HCT116 (cell line): ENCODE data around the gene SLC22A5. TPM values are rescaled to one million over a fixed set of nuclear protein-coding genes. Genes with fewer than 3 reads are reported as not detected.

ENCODE experiments used
- ATAC-seq: fragments of 200-7000 bp; cut with Tn5 transposase; 2 replicates; pipeline ENCODE4 v1.9.1; 2020; ENCODE audit warnings: mild to moderate bottlenecking, moderate library complexity
- BruUV-seq: library from RNA; stranded (reverse); fragments of 400-500 nt; replicated peaks from 2 replicates; lab custom pipeline; 2021; lab: Mats Ljungman, UMichigan
- CTCF ChIA-PET: fragments of 300-600 bp; sonication (Branson Sonifier 250); formaldehyde crosslinking; loops from one replicate; lab custom pipeline; 2021; ENCODE audit warnings: antibody characterized with exemption; lab: Charles Lee
- POLR2A ChIA-PET: fragments of 300-600, 350-600 bp; sonication (Branson Sonifier 250); formaldehyde crosslinking; loops from one replicate; lab custom pipeline; 2021; ENCODE audit warnings: antibody characterized with exemption; lab: Charles Lee
- RAD21 ChIA-PET, 2 experiments: fragments of 300-600 bp; sonication (Branson Sonifier 250); formaldehyde crosslinking; loops; one replicate each; lab custom pipeline; 2023; ENCODE audit warnings: low total read pairs in 2 of 2; ENCODE audit not compliant: uncharacterized antibody in 2 of 2, unreplicated experiment in 2 of 2, low non-redundant PET in 1 of 2; lab: Charles Lee
- DNase-seq: peaks from one replicate; pipeline ENCODE4 v3.0.0-alpha.2; 2010; ENCODE audit warnings: low read depth, low spot score
- H2AFZ ChIP-seq: fragments of 200-600 bp; shearing (Covaris generic), sonication (generic); 2 replicates; pipeline ENCODE4 v1.6.1; 2017; ENCODE audit warnings: low read depth, mixed run types, mixed read lengths, antibody characterized with exemption, low read length; ENCODE audit not compliant: poor library complexity, severe bottlenecking
- H3K27ac ChIP-seq: 2 replicates; pipeline ENCODE4 v1.5.1; 2012; ENCODE audit warnings: low read depth, low read length
- H3K27me3 ChIP-seq: fragments of 200-600 bp; sonication (generic); 2 replicates; pipeline ENCODE4 v1.6.1; 2016; ENCODE audit warnings: mixed run types, low read length, mixed read lengths; ENCODE audit not compliant: insufficient read depth
- H3K36me3 ChIP-seq, 2 experiments: fragments of 200-500 bp in 1 of 2; fragments of 200-600 bp in 1 of 2; sonication (Bioruptor generic) in 1 of 2; sonication (generic) in 1 of 2; 2 replicates each; pipeline versions ENCODE4 v1.5.1 to v1.6.1; 2014 to 2016; ENCODE audit warnings: low read length in 2 of 2, inconsistent platforms in 1 of 2, mixed read lengths in 1 of 2, mixed run types in 1 of 2; ENCODE audit not compliant: insufficient read depth in 2 of 2, control insufficient read depth in 1 of 2
- H3K4me1 ChIP-seq, 2 experiments: fragments of 200-600 bp in 1 of 2; sonication (generic) in 1 of 2; 2 replicates each; pipeline versions ENCODE4 v1.5.1 to v1.6.1; 2012 to 2017; ENCODE audit warnings: low read length in 2 of 2, inconsistent platforms in 1 of 2, mild to moderate bottlenecking in 1 of 2, mixed read lengths in 1 of 2, mixed run types in 1 of 2, moderate library complexity in 1 of 2; ENCODE audit not compliant: insufficient read depth in 2 of 2, control insufficient read depth in 1 of 2
- H3K4me2 ChIP-seq: fragments of 200-600 bp; sonication (generic); 2 replicates; pipeline ENCODE4 v1.6.1; 2017; ENCODE audit warnings: mixed run types, low read length, mixed read lengths
- H3K4me3 ChIP-seq, 2 experiments: fragments of 200-600 bp in 1 of 2; sonication (generic) in 1 of 2; replicated peaks in 1 of 2; 2 replicates each; pipeline ENCODE4 v1.5.1; 2011 to 2016; ENCODE audit warnings: low read length in 2 of 2, control low read depth in 1 of 2, low read depth in 1 of 2, mild to moderate bottlenecking in 1 of 2, mixed read lengths in 1 of 2, mixed run types in 1 of 2
- H3K79me2 ChIP-seq: fragments of 200-600 bp; sonication (generic); 2 replicates; pipeline ENCODE4 v1.6.1; 2017; ENCODE audit warnings: mild to moderate bottlenecking, mixed run types, low read length, moderate library complexity, mixed read lengths; ENCODE audit not compliant: insufficient read depth
- H3K9ac ChIP-seq: fragments of 200-600 bp; sonication (generic); 2 replicates; pipeline ENCODE4 v1.6.1; 2016; ENCODE audit warnings: low read length, mixed read lengths
- H3K9me2 ChIP-seq: fragments of 200-600 bp; sonication (generic), shearing (Covaris generic); 2 replicates; pipeline ENCODE4 v1.6.1; 2017; ENCODE audit warnings: mixed run types, mild to moderate bottlenecking, moderate library complexity; ENCODE audit not compliant: insufficient read depth
- H3K9me3 ChIP-seq, 2 experiments: fragments of 200-500 bp in 1 of 2; fragments of 200-600 bp in 1 of 2; sonication (Bioruptor generic) in 1 of 2; sonication (generic) in 1 of 2; 2 replicates each; pipeline ENCODE4 v1.6.1; 2014 to 2017; ENCODE audit warnings: low read length in 2 of 2, mixed read lengths in 2 of 2, inconsistent platforms in 1 of 2, low read depth in 1 of 2, mild to moderate bottlenecking in 1 of 2, mixed run types in 1 of 2, moderate library complexity in 1 of 2; ENCODE audit not compliant: control insufficient read depth in 1 of 2, insufficient read depth in 1 of 2
- H4K20me1 ChIP-seq: fragments of 200-600 bp; sonication (generic), shearing (Covaris generic); 2 replicates; pipeline ENCODE4 v1.6.1; 2017; ENCODE audit warnings: mixed run types, mild to moderate bottlenecking, moderate library complexity; ENCODE audit not compliant: insufficient read depth
- CBX3 ChIP-seq: IDR thresholded peaks from 2 replicates; pipeline ENCODE4 v1.6.1; 2012; ENCODE audit warnings: low read depth
- CEBPB ChIP-seq: IDR thresholded peaks from 2 replicates; pipeline ENCODE4 v1.6.1; 2012; ENCODE audit warnings: low read depth
- EGR1 ChIP-seq: IDR thresholded peaks from 2 replicates; pipeline ENCODE4 v1.6.1; 2012; ENCODE audit warnings: low read depth
- EZH2 ChIP-seq: fragments of 200-600 bp; sonication (generic); IDR thresholded peaks from 2 replicates; pipeline ENCODE4 v1.6.1; 2017; ENCODE audit warnings: antibody characterized with exemption, mixed run types
- FOSL1 ChIP-seq: IDR thresholded peaks from 2 replicates; pipeline ENCODE4 v1.6.1; 2012; ENCODE audit warnings: low read depth
- JUND ChIP-seq: IDR thresholded peaks from 2 replicates; pipeline ENCODE4 v1.6.1; 2012
- POLR2A ChIP-seq: IDR thresholded peaks from 2 replicates; pipeline ENCODE4 v1.7.0; 2011; ENCODE audit warnings: borderline replicate concordance; ENCODE audit not compliant: insufficient read depth, insufficient read length; ENCODE audit errors: extremely low read depth
- POLR2AphosphoS5 ChIP-seq: IDR thresholded peaks from 2 replicates; pipeline ENCODE4 v1.6.1; 2011; ENCODE audit warnings: mild to moderate bottlenecking, low read depth, low read length, moderate library complexity
- RAD21 ChIP-seq: IDR thresholded peaks from 2 replicates; pipeline ENCODE4 v1.6.1; 2012; ENCODE audit warnings: low read depth, mild to moderate bottlenecking
- SIN3A ChIP-seq: IDR thresholded peaks from 2 replicates; pipeline ENCODE4 v1.6.1; 2012; ENCODE audit warnings: low read depth
- TCF7L2 ChIP-seq: IDR thresholded peaks from 2 replicates; pipeline ENCODE4 v1.7.0; 2011; ENCODE audit warnings: borderline replicate concordance, inconsistent platforms; ENCODE audit not compliant: insufficient read depth, insufficient read length; ENCODE audit errors: extremely low read depth
- ZBTB33 ChIP-seq: IDR thresholded peaks from 2 replicates; pipeline ENCODE4 v1.6.1; 2011; ENCODE audit warnings: mild to moderate bottlenecking, low read length, moderate library complexity; ENCODE audit not compliant: insufficient replicate concordance; ENCODE audit errors: extremely low read depth
- ZFX ChIP-seq: fragments of 450-650 bp; IDR thresholded peaks from 2 replicates; pipeline ENCODE4 v1.6.1; 2017
- ZNF274 ChIP-seq: fragments of 200-500 bp; sonication (Bioruptor generic); IDR thresholded peaks from 2 replicates; pipeline ENCODE4 v1.6.1; 2014; ENCODE audit warnings: mild to moderate bottlenecking, low read depth, low read length, inconsistent platforms
- intact Hi-C: fragments of 100-400 bp; cut with micrococcal nuclease; formaldehyde crosslinking; loops from 2 replicates; pipeline ENCODE4 v1.10.0; 2022
- total RNA-seq: library from RNA; stranded (reverse); gene quantifications from one replicate; pipeline ENCODE4 v1.2.1, GENCODE V29; 2021; ENCODE audit not compliant: unreplicated experiment
- TF ChIP-seq, protein P1 (sequence below): IDR thresholded peaks from 2 replicates; pipeline ENCODE4 v1.6.1; 2012; ENCODE audit warnings: low read depth

SLC22A5 gene
- total RNA-seq, 1 experiment from 2014 or later = 9.9 TPM

DNA sequence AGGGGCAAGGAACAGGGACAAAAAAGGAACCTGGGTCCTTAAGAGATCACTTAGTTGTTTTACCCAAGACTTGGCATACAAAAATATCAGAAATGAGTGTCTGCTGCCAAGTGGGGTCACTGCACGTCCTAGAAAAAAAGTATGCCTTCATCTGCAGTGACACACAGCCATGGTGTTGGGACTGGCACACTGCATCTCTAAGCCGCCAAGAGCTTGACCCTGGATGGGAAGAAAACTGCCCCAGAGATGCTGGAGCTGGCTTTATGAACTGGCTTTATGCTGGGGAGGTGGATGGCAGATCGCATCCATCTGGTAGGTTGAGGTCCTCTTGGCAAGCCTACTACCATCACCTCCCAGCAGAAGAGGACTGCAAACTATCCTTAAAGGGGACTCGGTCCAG is 69.4 kb downstream of the SLC22A5 start:
- no TSS peak for BruUV-seq
- DNase-seq (no peak), ATAC-seq (no peak)
- Histone ChIP-seq H3K9me3 (no peaks in the 10 kb centered on the region), H3K27me3 (no peaks in the 10 kb centered on the region), H3K4me3 (no peak overlapping the region), H3K79me2 (no peaks in the 10 kb centered on the region), H3K9me2 (no peaks in the 10 kb centered on the region), H2AFZ (no peak overlapping the region), H3K4me2 (no peak overlapping the region), H3K4me1 (peaks cover 4 to 15% of the 10 kb centered on the region in 2 experiments; a peak in 2 of 4 replicates), H3K9ac (no peak overlapping the region), H3K27ac (no peak overlapping the region), H4K20me1 (no peaks in the 10 kb centered on the region), H3K36me3 (no peaks in the 10 kb centered on the region)
- TF ChIP-seq CEBPB = no peak
- TF ChIP-seq, protein P1, sequence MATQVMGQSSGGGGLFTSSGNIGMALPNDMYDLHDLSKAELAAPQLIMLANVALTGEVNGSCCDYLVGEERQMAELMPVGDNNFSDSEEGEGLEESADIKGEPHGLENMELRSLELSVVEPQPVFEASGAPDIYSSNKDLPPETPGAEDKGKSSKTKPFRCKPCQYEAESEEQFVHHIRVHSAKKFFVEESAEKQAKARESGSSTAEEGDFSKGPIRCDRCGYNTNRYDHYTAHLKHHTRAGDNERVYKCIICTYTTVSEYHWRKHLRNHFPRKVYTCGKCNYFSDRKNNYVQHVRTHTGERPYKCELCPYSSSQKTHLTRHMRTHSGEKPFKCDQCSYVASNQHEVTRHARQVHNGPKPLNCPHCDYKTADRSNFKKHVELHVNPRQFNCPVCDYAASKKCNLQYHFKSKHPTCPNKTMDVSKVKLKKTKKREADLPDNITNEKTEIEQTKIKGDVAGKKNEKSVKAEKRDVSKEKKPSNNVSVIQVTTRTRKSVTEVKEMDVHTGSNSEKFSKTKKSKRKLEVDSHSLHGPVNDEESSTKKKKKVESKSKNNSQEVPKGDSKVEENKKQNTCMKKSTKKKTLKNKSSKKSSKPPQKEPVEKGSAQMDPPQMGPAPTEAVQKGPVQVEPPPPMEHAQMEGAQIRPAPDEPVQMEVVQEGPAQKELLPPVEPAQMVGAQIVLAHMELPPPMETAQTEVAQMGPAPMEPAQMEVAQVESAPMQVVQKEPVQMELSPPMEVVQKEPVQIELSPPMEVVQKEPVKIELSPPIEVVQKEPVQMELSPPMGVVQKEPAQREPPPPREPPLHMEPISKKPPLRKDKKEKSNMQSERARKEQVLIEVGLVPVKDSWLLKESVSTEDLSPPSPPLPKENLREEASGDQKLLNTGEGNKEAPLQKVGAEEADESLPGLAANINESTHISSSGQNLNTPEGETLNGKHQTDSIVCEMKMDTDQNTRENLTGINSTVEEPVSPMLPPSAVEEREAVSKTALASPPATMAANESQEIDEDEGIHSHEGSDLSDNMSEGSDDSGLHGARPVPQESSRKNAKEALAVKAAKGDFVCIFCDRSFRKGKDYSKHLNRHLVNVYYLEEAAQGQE = no peak
- no peak for TF ChIP-seq TCF7L2
- no peak for TF ChIP-seq CBX3
- TF ChIP-seq POLR2A = no peak
- TF ChIP-seq ZBTB33 = no peak
- TF ChIP-seq FOSL1 = no peak
- TF ChIP-seq RAD21 = no peak
- no peak for TF ChIP-seq SIN3A
- no peak for TF ChIP-seq JUND
- TF ChIP-seq POLR2AphosphoS5 = no peak
- TF ChIP-seq EZH2 = no peak
- no peak for TF ChIP-seq ZNF274
- no peak for TF ChIP-seq ZFX
- TF ChIP-seq EGR1 = no peak
- intact Hi-C loops = no loop called here
- ChIA-PET CTCF (no interaction called here), POLR2A (no interaction called here), RAD21 (no interaction called here)
